Omental fat pad (tissue), 4 donors: ENCODE measurements around the gene CPNE5. TPM values are rescaled to one million over a fixed set of nuclear protein-coding genes. Genes with fewer than 3 reads are reported as not detected.

Source experiments
- ATAC-seq: fragments of 150-250 bp; one replicate; pipeline ENCODE4 v1.9.1; 2016; ENCODE audit warnings: mild to moderate bottlenecking, moderate library complexity; ENCODE audit not compliant: low FRiP score
- DNase-seq: peaks from one replicate; pipeline ENCODE4 v3.0.0-alpha.2; 2019; ENCODE audit warnings: low spot score
- total RNA-seq, 4 donors: library from RNA; depleted of rRNA; stranded (reverse); fragments of >200 nt; gene quantifications; one replicate each; pipeline ENCODE4 v1.1.0, GENCODE V29; 2016
- TF ChIP-seq, protein P1 (sequence below), 3 donors: fragments of 450-650 bp; IDR thresholded peaks; one replicate each; pipeline ENCODE4 v1.5.1; 2016 to 2017; ENCODE audit warnings: antibody characterized with exemption in 3 of 3, mild to moderate bottlenecking in 3 of 3, moderate library complexity in 2 of 3

Gene CPNE5
- total RNA-seq, 4 donors from 2014 or later, result 0.47 to 20.3 (median 7.6) TPM

DNA sequence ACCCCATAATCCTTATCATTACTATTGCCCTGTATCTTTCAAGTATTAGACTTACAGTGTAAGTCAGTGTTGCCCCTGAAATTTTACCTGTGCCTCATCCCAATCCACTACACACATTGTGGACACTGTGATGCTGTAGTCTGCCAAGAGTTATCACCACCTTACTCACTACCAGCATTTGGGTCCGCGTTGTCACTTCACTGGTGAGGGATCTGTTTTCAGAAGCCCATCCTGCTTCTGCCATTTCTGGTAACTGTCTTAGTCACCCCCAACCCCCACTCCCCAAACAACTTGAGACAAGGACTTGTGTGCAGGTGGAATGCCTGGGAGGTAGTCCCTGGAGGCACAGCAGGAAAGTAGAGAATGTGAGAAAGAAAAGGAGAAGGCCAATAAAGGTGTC lies 147.6 kb downstream of the CPNE5 start:
- ATAC-seq (no peak), DNase-seq (no peak)
- TF ChIP-seq, protein P1, sequence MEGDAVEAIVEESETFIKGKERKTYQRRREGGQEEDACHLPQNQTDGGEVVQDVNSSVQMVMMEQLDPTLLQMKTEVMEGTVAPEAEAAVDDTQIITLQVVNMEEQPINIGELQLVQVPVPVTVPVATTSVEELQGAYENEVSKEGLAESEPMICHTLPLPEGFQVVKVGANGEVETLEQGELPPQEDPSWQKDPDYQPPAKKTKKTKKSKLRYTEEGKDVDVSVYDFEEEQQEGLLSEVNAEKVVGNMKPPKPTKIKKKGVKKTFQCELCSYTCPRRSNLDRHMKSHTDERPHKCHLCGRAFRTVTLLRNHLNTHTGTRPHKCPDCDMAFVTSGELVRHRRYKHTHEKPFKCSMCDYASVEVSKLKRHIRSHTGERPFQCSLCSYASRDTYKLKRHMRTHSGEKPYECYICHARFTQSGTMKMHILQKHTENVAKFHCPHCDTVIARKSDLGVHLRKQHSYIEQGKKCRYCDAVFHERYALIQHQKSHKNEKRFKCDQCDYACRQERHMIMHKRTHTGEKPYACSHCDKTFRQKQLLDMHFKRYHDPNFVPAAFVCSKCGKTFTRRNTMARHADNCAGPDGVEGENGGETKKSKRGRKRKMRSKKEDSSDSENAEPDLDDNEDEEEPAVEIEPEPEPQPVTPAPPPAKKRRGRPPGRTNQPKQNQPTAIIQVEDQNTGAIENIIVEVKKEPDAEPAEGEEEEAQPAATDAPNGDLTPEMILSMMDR (IDR thresholded peaks at IDR 0.05), result no peak

DNA sequence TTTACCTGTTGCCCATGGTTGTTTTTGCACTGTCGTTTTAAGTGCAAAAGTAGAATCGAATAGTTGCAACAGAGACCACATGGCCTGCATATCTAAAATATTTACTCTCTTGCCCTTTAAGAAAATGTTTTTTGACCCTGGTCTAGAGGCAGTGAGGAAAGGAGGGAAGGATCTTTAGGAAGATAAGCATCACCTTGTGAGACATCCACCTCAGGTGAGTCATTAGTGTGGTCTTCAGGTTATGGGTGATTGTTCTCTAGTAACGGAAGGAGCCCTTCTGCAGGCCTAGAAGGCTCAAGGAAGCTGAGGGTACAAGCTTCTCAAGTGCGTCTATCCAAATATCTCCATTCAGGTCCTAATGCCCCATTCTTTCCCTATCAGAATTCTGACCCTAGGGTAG lies 148.2 kb downstream of the CPNE5 start:
- TF ChIP-seq, protein P1 (IDR thresholded peaks at IDR 0.05), result no peak
- ATAC-seq (no peak), DNase-seq (no peak)

Other genes starting within 250 kb of the CPNE5 start
- gene SRSF3, start 245.1 kb downstream of the CPNE5 start, total RNA-seq, result 100 to 1,000 TPM; 162 to 260 (median 189) TPM
- 100 to 1,000 TPM; 126 to 611 (median 261) TPM for gene CDKN1A, start 160.7 kb downstream of the CPNE5 start, total RNA-seq
- 1 to 10 TPM in 1 of 4 donors, under 1 TPM in 3; 0.19 to 2.4 (median 0.43) TPM for gene RAB44, start 141.6 kb downstream of the CPNE5 start, total RNA-seq
- gene PPIL1, start 35.4 kb upstream of the CPNE5 start, total RNA-seq, result 10 to 100 TPM; 17.5 to 31.6 (median 20.9) TPM
- 10 to 100 TPM; 40.2 to 53.0 (median 46.0) TPM for gene C6orf89, start 46.5 kb upstream of the CPNE5 start, total RNA-seq
- 10 to 100 TPM in 2 of 4 donors, 1 to 10 TPM in 2; 1.3 to 41.9 (median 8.9) TPM for gene PI16, start 115.3 kb upstream of the CPNE5 start, total RNA-seq
- gene MTCH1, start 146.8 kb upstream of the CPNE5 start, total RNA-seq, result 100 to 1,000 TPM; 227 to 251 (median 239) TPM
- gene FGD2, start 166.2 kb upstream of the CPNE5 start, total RNA-seq, result 10 to 100 TPM; 20.0 to 83.6 (median 63.0) TPM